OCI-LY3 (cell line): ENCODE data around the gene CDH4.

Source experiments
- H2AFZ ChIP-seq: fragments of 200-600, 300-600 bp; shearing (Covaris generic); 2 replicates; pipeline ENCODE4 v1.6.0; 2014; ENCODE audit warnings: antibody characterized with exemption, low read depth, low read length
- H3K27ac ChIP-seq: fragments of 200-600, 300-600 bp; sonication (generic); 2 replicates; pipeline ENCODE4 v1.5.1; 2014; ENCODE audit warnings: mild to moderate bottlenecking, low read length, moderate library complexity, mixed read lengths
- H3K27me3 ChIP-seq: fragments of 200-600, 300-600 bp; sonication (generic); 2 replicates; pipeline ENCODE4 v1.6.1; 2014; ENCODE audit warnings: low read depth, low read length, mixed read lengths
- H3K36me3 ChIP-seq: fragments of 200-600, 300-600 bp; sonication (generic); replicated peaks from 2 replicates; pipeline ENCODE3; 2014; ENCODE audit warnings: low read depth, low read length, mixed read lengths
- H3K4me1 ChIP-seq: fragments of 300-600, 200-600 bp; sonication (generic); 2 replicates; pipeline ENCODE4 v1.6.1; 2014; ENCODE audit warnings: low read length, mixed read lengths
- H3K4me2 ChIP-seq: fragments of 200-600, 300-600 bp; sonication (generic); 2 replicates; pipeline ENCODE4 v1.6.1; 2014; ENCODE audit warnings: low read length, mixed read lengths
- H3K4me3 ChIP-seq: fragments of 300-600, 200-600 bp; sonication (generic); 2 replicates; pipeline ENCODE4 v1.5.1; 2014; ENCODE audit warnings: antibody characterized with exemption, mild to moderate bottlenecking, low read length, moderate library complexity
- H3K79me2 ChIP-seq: fragments of 300-600, 200-600 bp; shearing (Covaris generic); 2 replicates; pipeline ENCODE4 v1.6.1; 2014; ENCODE audit warnings: mild to moderate bottlenecking, low read length, mixed read lengths
- H3K9ac ChIP-seq: fragments of 300-600, 200-600 bp; shearing (Covaris generic); 2 replicates; pipeline ENCODE4 v1.6.0; 2014; ENCODE audit warnings: mild to moderate bottlenecking, low read length, moderate library complexity
- H3K9me3 ChIP-seq: fragments of 200-600, 300-600 bp; shearing (Covaris generic); 2 replicates; pipeline ENCODE4 v1.6.1; 2014; ENCODE audit warnings: low read length, mixed read lengths; ENCODE audit not compliant: insufficient read depth
- H4K20me1 ChIP-seq: fragments of 200-600, 300-600 bp; sonication (generic); 2 replicates; pipeline ENCODE4 v1.6.1; 2016; ENCODE audit warnings: low read length, mixed read lengths; ENCODE audit not compliant: insufficient read depth
- EZH2phosphoT487 ChIP-seq: fragments of 200-600 bp; shearing (Covaris generic); IDR thresholded peaks from 2 replicates; pipeline ENCODE4 v1.6.1; 2018; ENCODE audit warnings: antibody characterized with exemption, mixed run types, low read depth
- TF ChIP-seq, protein P1 (sequence below): fragments of 200-600, 300-600 bp; sonication (generic); IDR thresholded peaks from 2 replicates; pipeline ENCODE4 v1.5.1; 2014; ENCODE audit warnings: antibody characterized with exemption, low read length, low read depth

The CDH4 gene

DNA sequence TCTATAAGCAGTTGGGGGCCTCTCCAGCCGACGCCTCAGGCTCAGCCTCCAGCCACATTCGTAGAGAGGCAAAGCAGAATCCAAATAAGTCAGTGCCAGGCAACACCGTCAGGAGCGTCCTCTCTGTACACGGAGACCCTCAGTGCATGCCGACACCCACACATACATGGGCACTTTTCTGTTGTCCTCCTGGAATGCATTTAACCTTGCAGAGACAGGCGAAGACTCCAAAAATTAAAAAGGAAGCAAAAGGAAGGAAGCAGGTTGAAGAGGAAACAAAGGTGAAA is 487.7 kb downstream of the CDH4 start:
- H3K27me3 ChIP-seq, result no peaks in the 10 kb centered on the region
- H4K20me1 ChIP-seq, result no peaks in the 10 kb centered on the region
- H3K27ac ChIP-seq, result no peak overlapping the region
- no peak overlapping the region for H2AFZ ChIP-seq
- H3K9ac ChIP-seq, result no peak overlapping the region
- H3K4me1 ChIP-seq, result no peaks in the 10 kb centered on the region
- H3K79me2 ChIP-seq, result no peaks in the 10 kb centered on the region
- no peak overlapping the region for H3K4me3 ChIP-seq
- no peak overlapping the region for H3K4me2 ChIP-seq
- no peaks in the 10 kb centered on the region for H3K36me3 ChIP-seq
- no peak for TF ChIP-seq EZH2phosphoT487
- TF ChIP-seq, protein P1, sequence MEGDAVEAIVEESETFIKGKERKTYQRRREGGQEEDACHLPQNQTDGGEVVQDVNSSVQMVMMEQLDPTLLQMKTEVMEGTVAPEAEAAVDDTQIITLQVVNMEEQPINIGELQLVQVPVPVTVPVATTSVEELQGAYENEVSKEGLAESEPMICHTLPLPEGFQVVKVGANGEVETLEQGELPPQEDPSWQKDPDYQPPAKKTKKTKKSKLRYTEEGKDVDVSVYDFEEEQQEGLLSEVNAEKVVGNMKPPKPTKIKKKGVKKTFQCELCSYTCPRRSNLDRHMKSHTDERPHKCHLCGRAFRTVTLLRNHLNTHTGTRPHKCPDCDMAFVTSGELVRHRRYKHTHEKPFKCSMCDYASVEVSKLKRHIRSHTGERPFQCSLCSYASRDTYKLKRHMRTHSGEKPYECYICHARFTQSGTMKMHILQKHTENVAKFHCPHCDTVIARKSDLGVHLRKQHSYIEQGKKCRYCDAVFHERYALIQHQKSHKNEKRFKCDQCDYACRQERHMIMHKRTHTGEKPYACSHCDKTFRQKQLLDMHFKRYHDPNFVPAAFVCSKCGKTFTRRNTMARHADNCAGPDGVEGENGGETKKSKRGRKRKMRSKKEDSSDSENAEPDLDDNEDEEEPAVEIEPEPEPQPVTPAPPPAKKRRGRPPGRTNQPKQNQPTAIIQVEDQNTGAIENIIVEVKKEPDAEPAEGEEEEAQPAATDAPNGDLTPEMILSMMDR, result no peak
- no peaks in the 10 kb centered on the region for H3K9me3 ChIP-seq

DNA sequence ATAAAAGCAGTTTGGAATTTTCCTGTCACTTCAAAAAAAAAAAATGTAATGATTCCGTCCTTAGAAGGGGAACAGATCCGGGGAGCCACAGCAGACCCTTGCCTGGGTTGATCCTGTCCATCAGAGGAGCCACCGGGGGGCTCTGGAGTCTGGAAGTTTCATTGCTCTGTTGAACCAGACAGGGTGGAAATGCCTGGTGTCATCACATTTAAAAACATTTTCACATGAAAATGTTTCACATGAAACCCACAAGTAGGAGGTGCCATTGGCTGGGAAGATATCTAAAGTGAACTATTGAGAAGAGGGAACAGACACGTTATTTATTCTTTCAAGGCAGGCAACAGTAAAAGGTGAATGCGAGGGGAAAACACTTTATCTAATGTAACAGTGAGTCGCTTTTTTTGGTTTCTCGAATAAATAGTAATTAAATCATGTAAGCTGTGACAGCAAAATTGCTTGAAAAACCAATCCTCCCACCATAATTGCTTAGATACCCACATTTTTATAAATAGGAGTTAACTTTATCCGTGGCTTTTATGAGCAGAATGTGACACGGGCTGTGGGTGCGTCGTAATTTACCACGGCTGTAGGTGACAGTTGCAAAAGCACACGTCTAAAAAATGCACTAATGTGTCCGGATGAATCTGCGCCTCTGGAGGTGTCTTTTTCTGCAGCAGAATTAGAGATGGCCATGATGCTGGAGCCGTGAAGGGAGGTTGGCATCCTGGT is 490.2 kb downstream of the CDH4 start:
- no peak overlapping the region for H3K9ac ChIP-seq
- H4K20me1 ChIP-seq, result no peaks in the 10 kb centered on the region
- H3K27me3 ChIP-seq, result no peaks in the 10 kb centered on the region
- no peak overlapping the region for H3K27ac ChIP-seq
- no peaks in the 10 kb centered on the region for H3K79me2 ChIP-seq
- H3K4me3 ChIP-seq, result no peak overlapping the region
- no peak overlapping the region for H3K4me2 ChIP-seq
- no peak overlapping the region for H2AFZ ChIP-seq
- TF ChIP-seq, protein P1, result peak; percentile 26
- no peak for TF ChIP-seq EZH2phosphoT487
- no peaks in the 10 kb centered on the region for H3K4me1 ChIP-seq
- H3K9me3 ChIP-seq, result no peaks in the 10 kb centered on the region
- H3K36me3 ChIP-seq, result no peaks in the 10 kb centered on the region

DNA sequence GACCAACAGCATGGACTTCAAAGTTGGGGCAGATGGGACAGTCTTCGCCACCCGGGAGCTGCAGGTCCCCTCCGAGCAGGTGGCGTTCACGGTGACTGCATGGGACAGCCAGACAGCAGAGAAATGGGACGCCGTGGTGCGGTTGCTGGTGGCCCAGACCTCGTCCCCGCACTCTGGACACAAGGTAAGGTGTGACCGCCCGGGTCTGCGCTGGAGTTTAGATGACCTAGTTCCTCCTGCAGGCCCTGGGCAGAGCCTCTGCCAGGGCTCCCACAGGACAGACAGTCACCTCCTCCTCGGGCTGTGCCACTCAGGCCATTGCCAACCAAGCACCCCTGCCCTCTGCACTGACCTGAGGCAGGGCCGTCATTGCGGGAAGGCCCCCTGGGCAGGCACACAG is 491.5 kb downstream of the CDH4 start:
- H3K36me3 ChIP-seq, result no peaks in the 10 kb centered on the region
- no peak overlapping the region for H3K4me2 ChIP-seq
- H4K20me1 ChIP-seq, result no peaks in the 10 kb centered on the region
- no peaks in the 10 kb centered on the region for H3K9me3 ChIP-seq
- H3K4me1 ChIP-seq, result no peaks in the 10 kb centered on the region
- no peak for TF ChIP-seq EZH2phosphoT487
- TF ChIP-seq, protein P1, result no peak
- no peaks in the 10 kb centered on the region for H3K79me2 ChIP-seq
- no peak overlapping the region for H3K27ac ChIP-seq
- no peak overlapping the region for H3K9ac ChIP-seq
- no peak overlapping the region for H2AFZ ChIP-seq
- no peak overlapping the region for H3K4me3 ChIP-seq
- H3K27me3 ChIP-seq, result no peaks in the 10 kb centered on the region

DNA sequence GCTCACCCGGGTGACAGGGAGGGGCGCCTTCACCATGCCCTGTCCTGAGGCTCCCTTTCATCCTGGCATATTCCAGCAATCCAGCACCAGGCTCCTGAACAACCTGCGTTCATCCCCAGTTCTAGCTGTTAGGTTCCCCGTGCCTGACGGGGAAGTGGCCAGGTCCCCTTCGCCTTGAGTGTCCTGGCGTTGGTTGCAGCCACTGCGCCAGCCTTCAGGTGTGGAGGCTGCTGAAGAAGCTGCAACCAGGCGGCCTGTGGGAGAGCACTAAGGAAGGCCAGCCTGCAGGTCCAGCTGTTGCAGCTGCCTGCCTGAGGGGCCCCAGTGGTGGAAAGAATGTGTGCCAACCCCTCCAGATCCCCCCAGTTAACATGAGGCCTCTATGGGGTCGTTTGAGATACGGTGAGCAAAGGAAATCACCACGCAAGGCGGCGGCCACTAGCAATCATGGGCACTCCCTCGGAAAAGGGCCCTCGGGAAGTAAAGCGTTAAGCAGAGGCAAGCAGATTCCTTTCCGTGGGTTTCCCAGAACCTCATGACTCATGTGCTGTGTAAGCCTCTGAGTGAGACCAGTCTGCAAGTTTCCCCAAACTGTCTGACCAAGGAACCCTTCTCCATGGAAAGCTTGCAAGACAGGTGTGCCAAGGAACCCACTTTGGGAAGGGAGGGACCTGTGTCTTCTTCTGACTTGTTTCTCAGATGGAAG is 492.8 kb downstream of the CDH4 start:
- H3K9ac ChIP-seq, result no peak overlapping the region
- H3K4me3 ChIP-seq, result no peak overlapping the region
- no peak for TF ChIP-seq EZH2phosphoT487
- no peak overlapping the region for H2AFZ ChIP-seq
- H3K27me3 ChIP-seq, result no peaks in the 10 kb centered on the region
- no peaks in the 10 kb centered on the region for H3K4me1 ChIP-seq
- no peaks in the 10 kb centered on the region for H3K9me3 ChIP-seq
- H3K36me3 ChIP-seq, result no peaks in the 10 kb centered on the region
- no peaks in the 10 kb centered on the region for H4K20me1 ChIP-seq
- H3K4me2 ChIP-seq, result no peak overlapping the region
- H3K79me2 ChIP-seq, result no peaks in the 10 kb centered on the region
- no peak overlapping the region for H3K27ac ChIP-seq
